SK-N-MC (cell line): ENCODE measurements around the gene GRB10.

Experiments used
- EZH2 ChIP-seq: fragments of 200-600 bp; sonication (generic); IDR thresholded peaks from one replicate; pipeline ENCODE4 v1.6.1; 2017; ENCODE audit warnings: antibody characterized with exemption
- POLR2AphosphoS5 ChIP-seq: IDR thresholded peaks from 2 replicates; pipeline ENCODE4 v1.6.1; 2012; ENCODE audit warnings: mild to moderate bottlenecking, low read depth, low read length, borderline replicate concordance

DNA sequence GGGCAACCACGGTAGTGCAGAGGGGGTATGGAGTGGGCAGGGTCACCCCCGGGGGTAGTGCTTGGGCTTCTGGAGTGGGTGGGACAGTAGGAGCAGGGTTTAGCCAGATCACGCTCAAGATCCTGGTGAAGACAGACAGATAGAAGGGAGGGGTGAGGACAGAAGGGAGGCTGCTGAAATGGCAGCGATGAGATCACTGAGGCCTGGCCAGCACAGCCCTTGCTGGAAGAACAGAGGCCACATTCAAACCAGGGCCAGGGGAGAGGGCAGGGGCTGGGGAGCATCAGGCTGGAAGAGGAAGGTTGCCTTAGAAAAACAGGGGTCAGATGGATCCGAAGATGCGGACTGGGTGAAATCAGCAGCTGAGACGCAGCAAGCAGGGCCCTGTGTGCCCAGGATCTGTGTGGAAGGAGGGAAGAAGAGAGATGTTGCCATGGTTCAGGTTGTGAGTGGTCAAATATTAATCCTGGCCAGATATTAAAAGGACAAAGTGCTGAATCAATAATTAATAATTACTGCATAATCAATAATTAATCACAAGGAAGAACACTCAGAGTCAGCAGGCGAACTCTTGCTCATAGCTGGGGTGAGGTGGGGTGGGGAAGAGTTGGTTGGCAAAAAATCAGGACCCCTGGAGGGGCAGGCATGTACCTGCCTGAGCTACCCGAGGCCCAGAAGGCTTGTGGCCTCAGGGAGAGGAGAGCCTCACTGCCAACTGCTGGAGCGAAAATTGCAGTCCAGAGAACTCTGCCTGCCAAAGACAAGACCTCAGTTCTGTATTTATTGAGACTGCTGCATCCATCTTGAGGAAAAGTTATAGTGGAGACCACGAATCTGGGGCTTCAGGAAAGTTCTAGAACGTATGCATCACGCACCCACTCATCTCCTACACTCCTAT, 105.7 kb downstream of the GRB10 start:
- TF ChIP-seq EZH2 = no peak
- TF ChIP-seq POLR2AphosphoS5 = no peak
